Lower leg skin (tissue), 4 donors: ENCODE data around the gene STK38. TPM values are rescaled to one million over a fixed set of nuclear protein-coding genes. Genes with fewer than 3 reads are reported as not detected.

Experiments
- DNase-seq, 2 donors: peaks; one replicate each; pipeline ENCODE4 v3.0.0-alpha.2; 2019; ENCODE audit warnings: low spot score in 2 of 2
- H3K4me3 ChIP-seq: fragments of 200-600 bp; sonication (generic); 2 replicates; pipeline ENCODE4 v1.5.1; 2017; ENCODE audit warnings: mild to moderate bottlenecking, low read depth; ENCODE audit not compliant: poor library complexity, severe bottlenecking
- POLR2A ChIP-seq, 2 donors: fragments of 450-650 bp; IDR thresholded peaks; one replicate each; pipeline ENCODE4 v1.6.1; 2016 to 2017; ENCODE audit warnings: antibody characterized with exemption in 2 of 2, mild to moderate bottlenecking in 1 of 2, moderate library complexity in 1 of 2
- WGBS, 2 donors: methylation state at CpG; one replicate each; pipeline ENCODE4 v1.1.5; 2018; 5-methylcytosine and 5-hydroxymethylcytosine counted together
- intact Hi-C: fragments of 100-400 bp; cut with DNase I; formaldehyde crosslinking; loops from one replicate; pipeline ENCODE4 v1.15.0; 2023; ENCODE audit warnings: low total_unique reads
- total RNA-seq, 4 donors: library from RNA; depleted of rRNA; stranded (reverse); fragments of >200 nt; gene quantifications; one replicate each; pipeline ENCODE4 v1.1.0, GENCODE V29; 2016
- TF ChIP-seq, protein P1 (sequence below), 3 donors: fragments of 450-650 bp; IDR thresholded peaks; one replicate each; pipeline ENCODE4 v1.5.1; 2016; ENCODE audit warnings: antibody characterized with exemption in 3 of 3, mild to moderate bottlenecking in 3 of 3, moderate library complexity in 2 of 3

The STK38 gene
- total RNA-seq, 4 donors from 2014 or later, result 27.1 to 37.4 (median 30.6) TPM

DNA sequence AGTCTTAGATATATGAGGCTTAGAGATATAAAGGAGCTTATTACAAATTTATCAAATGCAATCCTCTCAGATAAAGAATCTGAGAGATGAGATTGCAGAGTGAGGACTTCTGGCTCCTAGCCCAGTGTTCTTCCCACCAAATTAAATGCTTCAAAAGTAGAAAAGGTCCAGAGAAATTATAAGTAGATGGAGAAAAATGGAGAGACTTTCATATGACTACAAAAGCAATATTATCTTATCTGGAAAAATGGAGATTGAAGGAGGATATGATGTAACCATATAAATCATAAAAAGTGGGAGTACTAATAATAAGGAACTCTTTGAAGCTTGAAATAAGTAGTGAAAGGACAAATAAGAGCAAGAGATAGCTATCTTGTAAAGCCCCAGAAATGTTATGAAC is 101.7 kb downstream of the STK38 start:
- no peak for DNase-seq
- no peak overlapping the region for H3K4me3 ChIP-seq
- TF ChIP-seq, protein P1, sequence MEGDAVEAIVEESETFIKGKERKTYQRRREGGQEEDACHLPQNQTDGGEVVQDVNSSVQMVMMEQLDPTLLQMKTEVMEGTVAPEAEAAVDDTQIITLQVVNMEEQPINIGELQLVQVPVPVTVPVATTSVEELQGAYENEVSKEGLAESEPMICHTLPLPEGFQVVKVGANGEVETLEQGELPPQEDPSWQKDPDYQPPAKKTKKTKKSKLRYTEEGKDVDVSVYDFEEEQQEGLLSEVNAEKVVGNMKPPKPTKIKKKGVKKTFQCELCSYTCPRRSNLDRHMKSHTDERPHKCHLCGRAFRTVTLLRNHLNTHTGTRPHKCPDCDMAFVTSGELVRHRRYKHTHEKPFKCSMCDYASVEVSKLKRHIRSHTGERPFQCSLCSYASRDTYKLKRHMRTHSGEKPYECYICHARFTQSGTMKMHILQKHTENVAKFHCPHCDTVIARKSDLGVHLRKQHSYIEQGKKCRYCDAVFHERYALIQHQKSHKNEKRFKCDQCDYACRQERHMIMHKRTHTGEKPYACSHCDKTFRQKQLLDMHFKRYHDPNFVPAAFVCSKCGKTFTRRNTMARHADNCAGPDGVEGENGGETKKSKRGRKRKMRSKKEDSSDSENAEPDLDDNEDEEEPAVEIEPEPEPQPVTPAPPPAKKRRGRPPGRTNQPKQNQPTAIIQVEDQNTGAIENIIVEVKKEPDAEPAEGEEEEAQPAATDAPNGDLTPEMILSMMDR (IDR thresholded peaks at IDR 0.05), result no peak
- TF ChIP-seq POLR2A (IDR thresholded peaks at IDR 0.05), result no peak
- intact Hi-C loops, result loop anchor here (10.0 kb wide), 2 partner anchors 99 to 149 kb away; partner anchors contain the start of genes SRSF3 and STK38

DNA sequence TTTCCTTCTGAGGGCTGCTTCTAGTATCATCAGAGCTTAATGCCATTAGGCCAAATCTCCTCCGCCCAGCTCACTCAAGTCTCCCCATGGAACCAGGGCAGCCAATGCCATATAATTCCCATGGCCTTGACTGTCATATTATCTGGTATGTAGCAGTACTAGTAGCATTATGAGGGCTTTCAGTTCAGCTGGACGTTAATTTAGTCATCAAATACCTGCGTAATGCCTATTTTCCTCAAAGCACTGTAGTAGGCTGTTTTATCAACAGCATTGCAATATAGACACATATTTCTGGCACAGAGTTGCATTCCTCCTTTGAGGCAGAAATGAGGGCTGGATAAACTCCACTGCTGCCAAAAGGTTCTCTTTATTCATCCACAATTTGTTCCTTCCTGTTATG is 102.8 kb downstream of the STK38 start:
- WGBS, 2 donors, result 47 to 50% methylated on average over 3 of the region's 3 CpGs
- intact Hi-C loops, result loop anchor here (10.0 kb wide), 2 partner anchors 100 to 150 kb away; partner anchors contain the start of genes SRSF3 and STK38
- DNase-seq, result no peak
- TF ChIP-seq, protein P1 (IDR thresholded peaks at IDR 0.05), result no peak
- TF ChIP-seq POLR2A (IDR thresholded peaks at IDR 0.05), result no peak
- no peak overlapping the region for H3K4me3 ChIP-seq

Other genes with a start within 250 kb of the STK38 start
- not detected for gene BNIP5, start 210.6 kb downstream of the STK38 start, total RNA-seq
- 10 to 100 TPM; 14.3 to 30.0 (median 15.0) TPM for gene ETV7, start 159.8 kb downstream of the STK38 start, total RNA-seq
- gene PXT1, start 104.6 kb downstream of the STK38 start, total RNA-seq, result not detected
- gene KCTD20, start 104.5 kb downstream of the STK38 start, total RNA-seq, result 10 to 100 TPM; 48.5 to 84.1 (median 56.8) TPM
- gene SRSF3, start 46.9 kb upstream of the STK38 start, total RNA-seq, result 100 to 1,000 TPM; 114 to 272 (median 177) TPM
- 100 to 1,000 TPM; 143 to 200 (median 181) TPM for gene CDKN1A, start 131.2 kb upstream of the STK38 start, total RNA-seq
- gene RAB44, start 150.3 kb upstream of the STK38 start, total RNA-seq, result under 1 TPM; 0.10 to 0.65 (median 0.26) TPM